ENCODE results near the gene ANGPT4.

The ANGPT4 gene

DNA sequence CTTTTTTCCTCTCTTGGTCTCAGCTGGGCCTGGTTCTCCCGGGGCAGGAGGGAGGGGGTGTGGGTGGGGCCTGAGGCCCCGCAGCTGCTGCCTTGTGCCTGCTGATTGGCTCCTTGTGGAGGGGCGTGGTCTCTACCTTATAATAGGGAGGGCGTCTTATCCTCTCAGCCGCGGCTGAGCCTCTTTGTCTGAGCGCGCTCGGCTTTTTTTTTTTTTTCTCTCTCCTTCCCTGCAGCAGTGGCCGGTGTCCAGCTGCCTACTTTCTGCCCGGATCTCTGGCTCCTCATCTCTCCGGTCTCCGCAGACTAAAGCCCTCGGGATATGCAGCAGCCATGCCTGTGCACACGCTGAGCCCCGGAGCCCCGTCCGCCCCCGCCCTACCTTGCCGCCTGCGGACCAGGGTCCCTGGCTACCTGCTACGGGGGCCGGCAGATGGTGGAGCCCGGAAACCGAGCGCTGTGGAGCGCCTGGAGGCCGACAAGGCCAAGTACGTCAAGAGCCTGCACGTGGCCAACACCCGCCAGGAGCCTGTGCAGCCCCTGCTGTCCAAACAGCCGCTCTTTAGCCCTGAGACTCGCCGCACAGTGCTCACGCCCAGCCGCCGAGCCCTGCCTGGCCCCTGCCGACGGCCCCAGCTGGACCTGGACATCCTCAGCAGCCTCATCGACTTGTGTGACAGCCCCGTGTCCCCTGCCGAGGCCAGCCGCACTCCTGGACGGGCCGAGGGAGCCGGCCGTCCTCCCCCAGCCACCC lies 71.5 kb downstream of the ANGPT4 start:
- Histone ChIP-seq H3K79me2 (ENCODE audit: control insufficient read depth, insufficient read depth, low read length, unreplicated experiment) (peaks cover 37% of the 10 kb centered on the region), H2AFZ (ENCODE audit: low read length, unreplicated experiment) (no peak overlapping the region), H3K27me3 (ENCODE audit: insufficient read depth, low read length) (no peaks in the 10 kb centered on the region), H3K4me3 (ENCODE audit: low read depth, low read length) (peak overlapping the region; percentile 37; the same call in 1 of the 2 replicates), H3K4me1 (ENCODE audit: control insufficient read depth, insufficient read depth, low read length, unreplicated experiment) (no peaks in the 10 kb centered on the region), H3K36me3 (ENCODE audit: insufficient read depth, low read length) (no peaks in the 10 kb centered on the region), H3K27ac (ENCODE audit: low read depth, low read length) (no peak overlapping the region)

DNA sequence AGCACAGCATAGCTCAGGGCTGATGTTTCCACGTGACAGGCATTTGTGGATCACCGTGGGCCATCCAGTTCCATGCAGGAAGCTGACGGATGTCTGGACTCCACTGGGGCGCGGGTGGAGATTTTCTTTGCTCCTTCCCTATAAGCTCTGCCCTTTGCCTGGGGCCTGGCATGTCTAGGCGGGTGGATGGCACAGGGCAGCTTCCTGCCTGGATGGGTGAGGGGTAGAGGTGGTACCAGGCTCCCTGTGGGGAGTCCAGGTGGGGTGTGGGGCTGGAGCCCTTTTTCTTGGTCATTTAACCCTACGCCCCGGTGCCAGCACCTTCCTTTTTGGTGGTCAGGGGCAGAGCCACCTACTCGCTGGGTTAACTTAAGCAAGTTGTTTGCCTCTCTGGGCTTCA lies 72.2 kb downstream of the ANGPT4 start:
- Histone ChIP-seq H3K36me3 (ENCODE audit: insufficient read depth, low read length) (no peaks in the 10 kb centered on the region), H3K4me1 (ENCODE audit: control insufficient read depth, insufficient read depth, low read length, unreplicated experiment) (no peaks in the 10 kb centered on the region), H3K27me3 (ENCODE audit: insufficient read depth, low read length) (no peaks in the 10 kb centered on the region), H3K4me3 (ENCODE audit: low read depth, low read length) (no peak overlapping the region), H2AFZ (ENCODE audit: low read length, unreplicated experiment) (no peak overlapping the region), H3K27ac (ENCODE audit: low read depth, low read length) (no peak overlapping the region), H3K79me2 (ENCODE audit: control insufficient read depth, insufficient read depth, low read length, unreplicated experiment) (peaks cover 43% of the 10 kb centered on the region)

DNA sequence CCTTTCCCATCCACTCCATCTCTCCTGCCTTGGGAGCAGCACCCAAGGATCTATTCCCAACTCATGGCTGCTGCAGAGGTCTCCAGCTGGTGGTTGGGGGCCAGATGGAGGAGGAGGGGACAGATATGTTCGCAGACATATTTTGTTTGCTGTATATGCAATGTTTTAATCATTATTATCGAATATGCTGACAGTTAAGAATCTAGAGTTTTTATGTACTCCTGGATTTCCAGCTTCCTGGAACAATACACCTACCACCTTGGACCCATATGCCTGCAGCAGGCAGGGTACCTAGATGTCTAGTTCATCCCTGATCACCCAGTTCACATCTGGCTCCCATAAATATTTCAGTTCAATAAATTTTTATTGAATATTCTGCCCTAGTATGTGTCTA lies 73.6 kb downstream of the ANGPT4 start:
- Histone ChIP-seq H2AFZ (ENCODE audit: low read length, unreplicated experiment) (no peak overlapping the region), H3K27ac (ENCODE audit: low read depth, low read length) (no peak overlapping the region), H3K36me3 (ENCODE audit: insufficient read depth, low read length) (no peaks in the 10 kb centered on the region), H3K4me1 (ENCODE audit: control insufficient read depth, insufficient read depth, low read length, unreplicated experiment) (peaks cover under 1% of the 10 kb centered on the region), H3K27me3 (ENCODE audit: insufficient read depth, low read length) (no peaks in the 10 kb centered on the region), H3K79me2 (ENCODE audit: control insufficient read depth, insufficient read depth, low read length, unreplicated experiment) (peaks cover 56% of the 10 kb centered on the region), H3K4me3 (ENCODE audit: low read depth, low read length) (no peak overlapping the region)

- peaks cover 62% of the 10 kb centered on the region for H3K79me2 ChIP-seq (ENCODE audit: control insufficient read depth, insufficient read depth, low read length, unreplicated experiment)
- no peak overlapping the region for H3K4me3 ChIP-seq (ENCODE audit: low read depth, low read length)
- H3K27me3 ChIP-seq (ENCODE audit: insufficient read depth, low read length) = no peaks in the 10 kb centered on the region
Measured at GRCh38 chr20:841568-842546, 74.3 kb downstream of the ANGPT4 start.

DNA sequence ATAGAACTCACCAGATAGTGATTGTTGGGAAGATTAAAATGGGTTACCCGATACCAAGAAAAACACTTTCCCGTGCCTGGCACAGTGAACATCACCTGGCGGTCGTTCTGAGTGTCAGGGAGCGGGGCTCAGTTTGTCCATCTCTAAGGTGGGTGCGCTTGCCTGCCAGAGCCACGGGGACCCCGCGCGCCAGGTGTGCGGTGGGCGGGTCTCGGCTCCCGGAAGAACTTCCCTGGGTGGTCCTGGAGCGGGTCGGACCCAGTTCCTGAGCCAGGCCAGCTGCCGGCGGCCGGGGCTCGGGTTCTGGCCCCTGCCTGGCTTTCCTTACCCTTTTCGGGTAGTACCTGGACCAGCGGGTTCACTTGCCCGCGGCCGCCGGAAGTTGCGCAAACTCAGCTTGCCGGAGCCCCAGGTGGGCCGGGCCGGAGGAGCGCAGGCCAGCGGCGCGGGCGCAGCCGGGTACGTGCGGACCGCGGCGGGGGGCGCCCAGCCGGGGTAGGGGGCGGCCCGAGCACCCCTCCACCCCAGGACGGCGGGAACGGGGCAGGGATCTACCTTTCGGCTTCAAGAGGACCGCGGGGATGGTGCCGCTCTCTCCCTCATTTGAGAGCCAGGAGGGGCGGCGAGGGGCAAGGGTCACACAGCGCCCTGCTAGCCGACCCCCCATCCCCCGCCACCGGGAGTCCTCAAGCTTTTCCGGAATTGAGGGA lies 75.1 kb downstream of the ANGPT4 start:
- peaks cover 62% of the 10 kb centered on the region for H3K79me2 ChIP-seq (ENCODE audit: control insufficient read depth, insufficient read depth, low read length, unreplicated experiment)
- H3K4me1 ChIP-seq (ENCODE audit: control insufficient read depth, insufficient read depth, low read length, unreplicated experiment) = peaks cover 11% of the 10 kb centered on the region
- no peak overlapping the region for H3K27ac ChIP-seq (ENCODE audit: low read depth, low read length)
- no peaks in the 10 kb centered on the region for H3K36me3 ChIP-seq (ENCODE audit: insufficient read depth, low read length)
- no peak overlapping the region for H3K4me3 ChIP-seq (ENCODE audit: low read depth, low read length)
- no peaks in the 10 kb centered on the region for H3K27me3 ChIP-seq (ENCODE audit: insufficient read depth, low read length)
- no peak overlapping the region for H2AFZ ChIP-seq (ENCODE audit: low read length, unreplicated experiment)

More at GRCh38 chr20:841568-842546, 74.3 kb downstream of the ANGPT4 start:
- Histone ChIP-seq H3K36me3 (ENCODE audit: insufficient read depth, low read length) (no peaks in the 10 kb centered on the region), H3K27ac (ENCODE audit: low read depth, low read length) (no peak overlapping the region), H3K4me1 (ENCODE audit: control insufficient read depth, insufficient read depth, low read length, unreplicated experiment) (peaks cover 6% of the 10 kb centered on the region), H2AFZ (ENCODE audit: low read length, unreplicated experiment) (no peak overlapping the region)

DNA sequence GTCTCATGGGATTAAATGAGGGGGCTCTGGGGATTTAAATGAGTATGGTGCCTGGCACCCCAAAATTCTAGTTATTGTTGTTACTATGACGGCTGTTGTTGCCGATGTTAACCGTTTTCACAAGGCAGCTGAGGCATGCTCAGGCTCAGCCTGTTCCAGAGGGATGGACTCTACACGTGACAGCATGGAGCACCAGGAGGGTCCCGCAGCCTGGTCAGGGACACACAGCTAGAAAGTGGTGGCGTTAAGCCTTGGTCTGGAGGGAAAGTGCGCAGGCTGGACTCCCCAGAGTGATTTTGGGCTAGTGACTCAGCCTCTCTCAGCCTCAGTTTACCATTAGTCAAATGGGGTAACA lies 75.7 kb downstream of the ANGPT4 start:
- H3K36me3 ChIP-seq (ENCODE audit: insufficient read depth, low read length) = no peaks in the 10 kb centered on the region
- no peak overlapping the region for H3K27ac ChIP-seq (ENCODE audit: low read depth, low read length)
- H3K4me3 ChIP-seq (ENCODE audit: low read depth, low read length) = no peak overlapping the region
- no peak overlapping the region for H2AFZ ChIP-seq (ENCODE audit: low read length, unreplicated experiment)
- peaks cover 16% of the 10 kb centered on the region for H3K4me1 ChIP-seq (ENCODE audit: control insufficient read depth, insufficient read depth, low read length, unreplicated experiment)
- H3K27me3 ChIP-seq (ENCODE audit: insufficient read depth, low read length) = no peaks in the 10 kb centered on the region
- H3K79me2 ChIP-seq (ENCODE audit: control insufficient read depth, insufficient read depth, low read length, unreplicated experiment) = peaks cover 65% of the 10 kb centered on the region

- H2AFZ ChIP-seq (ENCODE audit: low read length, unreplicated experiment) = no peak overlapping the region
- no peak overlapping the region for H3K4me3 ChIP-seq (ENCODE audit: low read depth, low read length)
- peaks cover 63% of the 10 kb centered on the region for H3K79me2 ChIP-seq (ENCODE audit: control insufficient read depth, insufficient read depth, low read length, unreplicated experiment)
- H3K27ac ChIP-seq (ENCODE audit: low read depth, low read length) = no peak overlapping the region
- H3K36me3 ChIP-seq (ENCODE audit: insufficient read depth, low read length) = no peaks in the 10 kb centered on the region
- no peaks in the 10 kb centered on the region for H3K27me3 ChIP-seq (ENCODE audit: insufficient read depth, low read length)
- H3K4me1 ChIP-seq (ENCODE audit: control insufficient read depth, insufficient read depth, low read length, unreplicated experiment) = peaks cover 20% of the 10 kb centered on the region
Measured at GRCh38 chr20:839626-840025, 76.5 kb downstream of the ANGPT4 start.

DNA sequence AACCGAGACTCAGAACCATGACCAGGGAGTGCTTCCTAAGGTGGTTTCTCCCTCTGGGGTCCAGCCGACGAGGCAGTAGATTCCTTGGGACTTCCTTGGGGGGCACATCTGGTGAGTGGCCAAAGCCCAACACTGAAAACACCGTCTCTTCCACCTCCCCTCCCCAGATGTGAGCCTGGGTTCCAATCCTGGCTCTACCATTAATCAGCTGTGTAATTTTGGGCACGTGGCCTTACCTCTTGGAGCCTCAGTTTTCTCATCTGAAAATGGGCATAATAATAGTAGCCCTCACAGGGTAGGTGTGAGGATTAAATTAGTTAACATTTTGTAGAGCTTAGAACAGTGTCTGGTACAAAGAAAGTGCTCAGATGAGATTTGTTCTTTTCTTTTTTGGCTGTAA lies 77.1 kb downstream of the ANGPT4 start:
- no peak overlapping the region for H3K4me3 ChIP-seq (ENCODE audit: low read depth, low read length)

GRCh38 chr20:836190-836589 lies 79.9 kb downstream of the ANGPT4 start:
- Histone ChIP-seq H3K27me3 (ENCODE audit: insufficient read depth, low read length) (no peaks in the 10 kb centered on the region), H3K4me1 (ENCODE audit: control insufficient read depth, insufficient read depth, low read length, unreplicated experiment) (peaks cover 20% of the 10 kb centered on the region), H3K4me3 (ENCODE audit: low read depth, low read length) (no peak overlapping the region)

More for the DNA sequence above, 77.1 kb downstream of the ANGPT4 start:
- H2AFZ ChIP-seq (ENCODE audit: low read length, unreplicated experiment) = no peak overlapping the region
- H3K27ac ChIP-seq (ENCODE audit: low read depth, low read length) = no peak overlapping the region
- peaks cover 67% of the 10 kb centered on the region for H3K79me2 ChIP-seq (ENCODE audit: control insufficient read depth, insufficient read depth, low read length, unreplicated experiment)
- H3K4me1 ChIP-seq (ENCODE audit: control insufficient read depth, insufficient read depth, low read length, unreplicated experiment) = peaks cover 20% of the 10 kb centered on the region
- no peaks in the 10 kb centered on the region for H3K36me3 ChIP-seq (ENCODE audit: insufficient read depth, low read length)
- H3K27me3 ChIP-seq (ENCODE audit: insufficient read depth, low read length) = no peaks in the 10 kb centered on the region

GRCh38 chr20:835608-836045 lies 80.5 kb downstream of the ANGPT4 start:
- Histone ChIP-seq H3K27ac (ENCODE audit: low read depth, low read length) (no peak overlapping the region), H3K36me3 (ENCODE audit: insufficient read depth, low read length) (no peaks in the 10 kb centered on the region), H3K4me1 (ENCODE audit: control insufficient read depth, insufficient read depth, low read length, unreplicated experiment) (peaks cover 20% of the 10 kb centered on the region), H3K4me3 (ENCODE audit: low read depth, low read length) (peak overlapping the region; percentile 58), H3K79me2 (ENCODE audit: control insufficient read depth, insufficient read depth, low read length, unreplicated experiment) (peaks cover 56% of the 10 kb centered on the region), H2AFZ (ENCODE audit: low read length, unreplicated experiment) (no peak overlapping the region), H3K27me3 (ENCODE audit: insufficient read depth, low read length) (no peaks in the 10 kb centered on the region)

More at GRCh38 chr20:836190-836589, 79.9 kb downstream of the ANGPT4 start:
- peaks cover 61% of the 10 kb centered on the region for H3K79me2 ChIP-seq (ENCODE audit: control insufficient read depth, insufficient read depth, low read length, unreplicated experiment)
- no peak overlapping the region for H3K27ac ChIP-seq (ENCODE audit: low read depth, low read length)
- H3K36me3 ChIP-seq (ENCODE audit: insufficient read depth, low read length) = no peaks in the 10 kb centered on the region
- no peak overlapping the region for H2AFZ ChIP-seq (ENCODE audit: low read length, unreplicated experiment)
